Nephron progenitor cell (in vitro differentiated cells): Measurements from ENCODE around the gene IRGC.

Source experiments
- DNase-seq: peaks from one replicate; pipeline ENCODE4 v3.0.0; 2021
- H3K27ac Mint-ChIP-seq: 2 replicates; pipeline ENCODE4 v1.8.0; 2021; ENCODE audit warnings: mild to moderate bottlenecking, moderate library complexity, mixed read lengths
- H3K27me3 Mint-ChIP-seq: 2 replicates; pipeline ENCODE4 v1.8.0; 2021; ENCODE audit warnings: mild to moderate bottlenecking, low read depth, mixed read lengths; ENCODE audit not compliant: poor library complexity
- H3K36me3 Mint-ChIP-seq: 2 replicates; pipeline ENCODE4 v1.8.0; 2021; ENCODE audit warnings: low read depth, mixed read lengths
- H3K4me1 Mint-ChIP-seq: 2 replicates; pipeline ENCODE4 v1.8.0; 2021; ENCODE audit warnings: mixed read lengths
- H3K4me3 Mint-ChIP-seq: 2 replicates; pipeline ENCODE4 v1.8.0; 2021; ENCODE audit warnings: mild to moderate bottlenecking, moderate library complexity, mixed read lengths
- H3K9me3 Mint-ChIP-seq: 2 replicates; pipeline ENCODE4 v1.8.0; 2021; ENCODE audit warnings: mild to moderate bottlenecking, moderate library complexity, mixed read lengths
- CTCF ChIP-seq: fragments of 200-600 bp; sonication (generic); IDR thresholded peaks from 2 replicates; pipeline ENCODE4 v1.5.0; 2021; ENCODE audit warnings: antibody characterized with exemption

The IRGC gene

DNA sequence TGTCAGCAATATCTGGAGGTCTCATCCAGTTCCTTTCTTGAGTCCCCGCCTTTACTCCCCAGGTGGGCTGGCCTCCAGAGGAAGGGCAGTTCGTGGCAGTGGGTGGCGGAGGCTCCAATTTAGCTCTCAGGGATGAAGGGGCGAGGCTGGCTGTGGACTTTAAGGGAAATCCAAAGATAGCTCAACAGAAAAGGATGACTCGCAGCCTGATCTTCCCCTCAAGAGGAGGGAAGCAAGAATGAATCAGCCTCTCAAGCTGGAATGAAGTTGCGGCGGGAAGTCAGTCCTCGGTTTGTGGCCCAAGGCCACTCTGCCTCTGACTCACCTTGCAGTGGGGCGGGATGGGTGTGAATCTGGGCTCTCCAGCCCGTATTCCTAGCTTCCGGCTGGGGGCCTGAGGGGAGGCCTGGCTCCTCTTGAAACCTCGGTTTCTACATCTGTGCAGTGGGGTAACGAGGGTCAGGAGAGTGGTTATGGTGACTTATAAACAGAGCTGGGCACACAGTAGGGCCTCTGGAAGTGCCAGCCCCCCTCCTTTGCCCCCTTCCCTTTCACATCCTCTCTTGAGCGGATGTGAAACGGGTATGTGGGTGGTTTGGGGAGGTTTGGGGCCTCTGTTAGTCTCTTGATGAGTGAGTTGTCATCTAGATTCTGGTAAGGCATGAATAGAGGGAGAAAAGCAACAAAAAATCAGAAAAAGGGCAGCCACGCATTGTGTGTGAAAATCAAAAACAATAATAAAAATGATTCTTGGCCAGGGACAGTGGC lies 49.4 kb downstream of the IRGC start:
- H3K36me3 Mint-ChIP-seq = no peaks in the 10 kb centered on the region
- no peak for DNase-seq
- no peak for TF ChIP-seq CTCF
- no peak overlapping the region for H3K27ac Mint-ChIP-seq
- H3K4me1 Mint-ChIP-seq = peaks cover 36% of the 10 kb centered on the region
- H3K4me3 Mint-ChIP-seq = no peak overlapping the region
- H3K9me3 Mint-ChIP-seq = no peaks in the 10 kb centered on the region
- peaks cover 18% of the 10 kb centered on the region for H3K27me3 Mint-ChIP-seq

- Mint-ChIP-seq H3K4me3 (no peak overlapping the region), H3K27ac (no peak overlapping the region), H3K9me3 (no peaks in the 10 kb centered on the region), H3K4me1 (peaks cover 36% of the 10 kb centered on the region), H3K27me3 (peaks cover 32% of the 10 kb centered on the region), H3K36me3 (no peaks in the 10 kb centered on the region)
- no peak for DNase-seq
- peak; percentile 1 for TF ChIP-seq CTCF
Observed at GRCh38 chr19:43766755-43767043, 50.8 kb downstream of the IRGC start.

DNA sequence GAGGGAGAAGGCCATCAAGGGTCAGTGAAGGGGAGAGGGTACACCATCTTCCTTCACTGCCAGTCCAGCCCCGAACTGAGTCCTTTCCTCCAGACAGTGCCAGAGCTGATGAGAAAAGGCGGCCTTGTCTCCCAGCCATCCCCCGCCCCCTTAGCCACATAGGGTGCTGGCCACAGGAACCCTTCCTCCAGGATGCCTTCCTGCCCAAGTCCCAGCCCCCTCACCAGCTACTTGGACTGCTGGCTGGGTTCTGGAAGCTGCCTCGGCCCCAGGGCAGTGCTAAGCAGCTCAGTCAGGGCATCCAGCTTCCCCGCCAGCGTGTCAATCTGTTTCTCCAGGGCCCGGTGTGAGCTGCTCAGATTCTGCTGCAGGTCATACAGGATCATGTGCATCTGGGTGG lies 51.4 kb downstream of the IRGC start:
- no peak overlapping the region for H3K27ac Mint-ChIP-seq
- H3K4me3 Mint-ChIP-seq = no peak overlapping the region
- no peaks in the 10 kb centered on the region for H3K36me3 Mint-ChIP-seq
- no peaks in the 10 kb centered on the region for H3K9me3 Mint-ChIP-seq
- peaks cover 38% of the 10 kb centered on the region for H3K27me3 Mint-ChIP-seq
- TF ChIP-seq CTCF = no peak
- H3K4me1 Mint-ChIP-seq = peaks cover 36% of the 10 kb centered on the region
- no peak for DNase-seq

DNA sequence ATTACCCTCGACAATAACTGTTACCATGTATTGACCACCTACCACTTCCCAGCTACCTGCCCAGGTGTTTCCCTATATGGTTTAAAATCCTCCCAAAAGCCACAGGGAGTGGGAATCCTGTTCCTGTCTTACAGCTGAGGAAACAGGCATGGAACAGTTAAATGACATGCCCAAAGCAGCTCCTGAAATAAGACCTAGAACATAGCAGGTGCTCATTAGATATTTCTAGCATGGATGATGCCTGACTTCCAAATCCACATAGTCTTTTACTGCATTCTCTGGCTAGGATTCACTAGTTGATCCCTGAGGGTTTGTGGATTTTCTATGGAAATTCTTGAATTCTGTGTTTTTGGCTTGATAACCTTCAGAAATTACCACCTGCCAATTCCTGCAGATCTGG lies 51.9 kb downstream of the IRGC start:
- Mint-ChIP-seq H3K4me1 (peaks cover 32% of the 10 kb centered on the region), H3K27me3 (peaks cover 43% of the 10 kb centered on the region), H3K27ac (no peak overlapping the region), H3K36me3 (no peaks in the 10 kb centered on the region), H3K9me3 (no peaks in the 10 kb centered on the region), H3K4me3 (no peak overlapping the region)
- no peak for DNase-seq
- no peak for TF ChIP-seq CTCF

- Mint-ChIP-seq H3K27ac (no peak overlapping the region), H3K4me3 (no peak overlapping the region), H3K27me3 (peaks cover 49% of the 10 kb centered on the region), H3K4me1 (peaks cover 31% of the 10 kb centered on the region), H3K9me3 (no peaks in the 10 kb centered on the region), H3K36me3 (no peaks in the 10 kb centered on the region)
- DNase-seq = no peak
- no peak for TF ChIP-seq CTCF
Observed at GRCh38 chr19:43768273-43769050, 52.6 kb downstream of the IRGC start.

- H3K9me3 Mint-ChIP-seq = no peaks in the 10 kb centered on the region
- peak overlapping the region; percentile 44 for H3K27ac Mint-ChIP-seq
- peaks cover 57% of the 10 kb centered on the region for H3K27me3 Mint-ChIP-seq
- H3K4me1 Mint-ChIP-seq = peaks cover 32% of the 10 kb centered on the region
- H3K4me3 Mint-ChIP-seq = no peak overlapping the region
- no peak for DNase-seq
- no peaks in the 10 kb centered on the region for H3K36me3 Mint-ChIP-seq
- TF ChIP-seq CTCF = no peak
Observed at GRCh38 chr19:43769256-43769655, 53.4 kb downstream of the IRGC start.
